ENCODE results near the gene MBD3L1.

The MBD3L1 gene

GRCh38 chr19:8832132-8833021 is at the start of gene MBD3L1, which contains the start of gene ZNF558:
MBD3L1 (plus strand) TSS chr19:8832377; CDS start chr19:8842679, 10,302 bp downstream.
ZNF558 (minus strand) TSS chr19:8832304; CDS start chr19:8822659, 9,645 bp downstream.
- peak; percentile 97 for DNase-seq

- no peak for DNase-seq
Observed at GRCh38 chr19:8794823-8795222, 37.4 kb upstream of the MBD3L1 start.

GRCh38 chr19:8806661-8807060 is 25.5 kb upstream of the MBD3L1 start:
- DNase-seq = no peak

GRCh38 chr19:8811315-8812172 is 20.6 kb upstream of the MBD3L1 start:
- DNase-seq = no peak

GRCh38 chr19:8814176-8814575 is 18.0 kb upstream of the MBD3L1 start:
- no peak for DNase-seq

GRCh38 chr19:8815780-8816179 is 16.4 kb upstream of the MBD3L1 start:
- DNase-seq = no peak

- no peak for DNase-seq
Observed at GRCh38 chr19:8820234-8820633, 11.9 kb upstream of the MBD3L1 start.

- no peak for DNase-seq
Observed at GRCh38 chr19:8821748-8822241, 10.4 kb upstream of the MBD3L1 start.

- no peak for DNase-seq
Observed at GRCh38 chr19:8826371-8826770, 5.8 kb upstream of the MBD3L1 start.

GRCh38 chr19:8827277-8827676 is 4.9 kb upstream of the MBD3L1 start:
- no peak for DNase-seq

- DNase-seq = no peak
Observed at GRCh38 chr19:8831373-8831772, 804 bp upstream of the MBD3L1 start.

GRCh38 chr19:8831832-8832131 is 395 bp upstream of the MBD3L1 start:
- peak; percentile 3 for DNase-seq

GRCh38 chr19:8835446-8835845 is 3.3 kb downstream of the MBD3L1 start:
- no peak for DNase-seq

GRCh38 chr19:8835877-8836276 is 3.7 kb downstream of the MBD3L1 start:
- DNase-seq = no peak

GRCh38 chr19:8840708-8841107 is 8.5 kb downstream of the MBD3L1 start:
- no peak for DNase-seq

- DNase-seq = no peak
Observed at GRCh38 chr19:8846819-8847218, 14.6 kb downstream of the MBD3L1 start.

- DNase-seq = no peak
Observed at GRCh38 chr19:8849232-8849631, 17.1 kb downstream of the MBD3L1 start.

- DNase-seq = no peak
Observed at GRCh38 chr19:8850488-8850887, 18.3 kb downstream of the MBD3L1 start.

- DNase-seq = no peak
Observed at GRCh38 chr19:8858260-8858659, 26.1 kb downstream of the MBD3L1 start.

GRCh38 chr19:8866344-8866743 is 34.2 kb downstream of the MBD3L1 start:
- no peak for DNase-seq

GRCh38 chr19:8877854-8878705 is 45.9 kb downstream of the MBD3L1 start:
- DNase-seq = no peak

GRCh38 chr19:8880868-8881488 is 48.8 kb downstream of the MBD3L1 start:
- DNase-seq = no peak

Data from suppressor macrophage treated with lipopolysaccharide for 4 hours (primary cell).